MM.1S (cell line): ENCODE data around the gene CDH22.

Experiments
- DNase-seq: peaks from one replicate; pipeline ENCODE4 v3.0.0-alpha.2; 2015
- H2AFZ ChIP-seq: fragments of 300-600 bp; sonication (generic); 2 replicates; pipeline ENCODE4 v1.6.0; 2016; ENCODE audit warnings: antibody characterized with exemption, low read length
- H3F3A ChIP-seq: fragments of 300-600 bp; sonication (generic); 2 replicates; pipeline ENCODE4 v1.6.1; 2016; ENCODE audit warnings: mild to moderate bottlenecking, antibody characterized with exemption, low read length, moderate library complexity, mixed read lengths; ENCODE audit not compliant: insufficient read depth
- H3K27ac ChIP-seq: fragments of 300-600 bp; sonication (generic); 2 replicates; pipeline ENCODE4 v1.5.1; 2016; ENCODE audit warnings: mild to moderate bottlenecking, low read length
- H3K27me3 ChIP-seq: fragments of 300-600 bp; sonication (generic); replicated peaks from 2 replicates; pipeline ENCODE4 v1.6.0; 2016; ENCODE audit warnings: low read length; ENCODE audit not compliant: insufficient read depth
- H3K36me3 ChIP-seq: fragments of 300-600 bp; sonication (generic); replicated peaks from 2 replicates; pipeline ENCODE4 v1.6.1; 2016; ENCODE audit warnings: mild to moderate bottlenecking, low read length, mixed read lengths; ENCODE audit not compliant: insufficient read depth
- H3K4me1 ChIP-seq: fragments of 300-600 bp; sonication (generic); 2 replicates; pipeline ENCODE4 v1.6.1; 2016; ENCODE audit warnings: low read length, mixed read lengths
- H3K4me2 ChIP-seq: fragments of 300-600 bp; sonication (generic); 2 replicates; pipeline ENCODE4 v1.6.0; 2016; ENCODE audit warnings: low read depth, low read length
- H3K4me3 ChIP-seq: fragments of 300-600 bp; sonication (generic); 2 replicates; pipeline ENCODE4 v1.5.1; 2016; ENCODE audit warnings: low read length, mixed read lengths
- H3K79me2 ChIP-seq: fragments of 300-600 bp; sonication (generic); 2 replicates; pipeline ENCODE4 v1.6.1; 2016; ENCODE audit warnings: mixed run types, low read length, mixed read lengths
- H3K9ac ChIP-seq: fragments of 300-600 bp; sonication (generic); 2 replicates; pipeline ENCODE4 v1.6.1; 2016; ENCODE audit warnings: low read length, mixed read lengths
- H3K9me2 ChIP-seq: fragments of 300-600 bp; sonication (generic); replicated peaks from 2 replicates; pipeline ENCODE4 v1.6.1; 2016; ENCODE audit warnings: mild to moderate bottlenecking, low read length, mixed read lengths; ENCODE audit not compliant: insufficient read depth
- H3K9me3 ChIP-seq: fragments of 300-600 bp; sonication (generic); replicated peaks from 2 replicates; pipeline ENCODE4 v1.6.1; 2016; ENCODE audit warnings: mild to moderate bottlenecking, low read length, mixed read lengths; ENCODE audit not compliant: insufficient read depth
- H4K20me1 ChIP-seq: fragments of 300-600 bp; sonication (generic); 2 replicates; pipeline ENCODE4 v1.6.1; 2016; ENCODE audit warnings: mild to moderate bottlenecking, low read length, moderate library complexity, mixed read lengths; ENCODE audit not compliant: insufficient read depth
- EZH2 ChIP-seq: fragments of 300-600 bp; sonication (generic); optimal IDR thresholded peaks from 2 replicates; pipeline ENCODE3; 2017; ENCODE audit warnings: low read depth, mild to moderate bottlenecking, antibody characterized with exemption, low read length, mixed read lengths
- EZH2phosphoT487 ChIP-seq: fragments of 300-600 bp; sonication (generic); IDR thresholded peaks from 2 replicates; pipeline ENCODE4 v1.6.1; 2018; ENCODE audit warnings: antibody characterized with exemption, low read length
- TF ChIP-seq, protein P1 (sequence below): fragments of 300-600 bp; sonication (generic); IDR thresholded peaks from 2 replicates; pipeline ENCODE4 v1.5.1; 2016; ENCODE audit warnings: antibody characterized with exemption, low read length, mixed read lengths

Gene CDH22

DNA sequence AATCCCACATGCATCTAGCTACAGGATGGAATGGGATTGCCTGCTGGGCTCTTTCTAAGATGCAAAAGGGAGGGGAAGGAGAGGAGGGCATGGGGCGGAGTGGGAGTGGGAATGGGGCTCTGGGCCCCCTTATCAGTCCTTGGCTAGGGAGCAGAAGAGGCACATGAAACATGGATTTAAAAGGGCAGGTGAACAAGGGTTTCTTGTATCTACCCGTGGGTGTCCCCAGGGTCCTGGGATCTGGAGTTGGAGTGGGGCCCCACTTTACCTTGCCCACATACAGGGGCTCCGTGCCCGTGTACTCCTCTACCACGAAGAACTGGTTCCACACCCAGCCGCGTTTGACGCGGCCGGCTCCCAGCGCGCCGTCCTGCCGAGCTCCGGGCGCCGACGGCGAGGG, 57.5 kb downstream of the CDH22 start:
- Histone ChIP-seq H3K9me2 (no peaks in the 10 kb centered on the region), H3K27me3 (peaks cover 86% of the 10 kb centered on the region), H3F3A (no peaks in the 10 kb centered on the region)

DNA sequence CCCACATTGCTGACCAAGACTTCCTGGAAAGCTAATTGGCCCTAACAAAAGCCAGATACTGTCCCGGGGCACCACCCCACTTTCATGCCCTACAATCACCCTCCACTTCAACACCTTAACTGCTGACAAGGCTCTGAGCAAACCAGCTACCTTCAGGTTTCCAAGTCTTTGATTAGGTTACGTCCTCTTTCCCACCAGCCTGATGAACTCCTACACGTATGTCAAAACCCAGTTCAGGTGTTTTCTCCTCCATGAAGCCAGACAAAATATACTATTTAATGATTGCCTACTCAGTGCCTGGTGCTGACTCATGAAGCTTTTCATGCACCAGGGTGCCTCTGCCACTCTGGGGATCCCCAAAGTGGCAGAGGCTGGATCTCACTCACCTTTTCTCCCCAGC, 58.6 kb downstream of the CDH22 start:
- Histone ChIP-seq H3K79me2 (no peaks in the 10 kb centered on the region), H3K9ac (no peak overlapping the region), H3K36me3 (no peaks in the 10 kb centered on the region), H3K9me2 (no peaks in the 10 kb centered on the region), H3K4me2 (no peak overlapping the region), H3K27me3 (peaks cover 91% of the 10 kb centered on the region), H3K9me3 (no peaks in the 10 kb centered on the region), H3F3A (no peaks in the 10 kb centered on the region), H4K20me1 (no peaks in the 10 kb centered on the region), H3K4me1 (no peaks in the 10 kb centered on the region), H3K27ac (no peak overlapping the region), H3K4me3 (no peak overlapping the region), H2AFZ (no peak overlapping the region)
- DNase-seq, result no peak
- no peak for TF ChIP-seq EZH2
- TF ChIP-seq, protein P1, sequence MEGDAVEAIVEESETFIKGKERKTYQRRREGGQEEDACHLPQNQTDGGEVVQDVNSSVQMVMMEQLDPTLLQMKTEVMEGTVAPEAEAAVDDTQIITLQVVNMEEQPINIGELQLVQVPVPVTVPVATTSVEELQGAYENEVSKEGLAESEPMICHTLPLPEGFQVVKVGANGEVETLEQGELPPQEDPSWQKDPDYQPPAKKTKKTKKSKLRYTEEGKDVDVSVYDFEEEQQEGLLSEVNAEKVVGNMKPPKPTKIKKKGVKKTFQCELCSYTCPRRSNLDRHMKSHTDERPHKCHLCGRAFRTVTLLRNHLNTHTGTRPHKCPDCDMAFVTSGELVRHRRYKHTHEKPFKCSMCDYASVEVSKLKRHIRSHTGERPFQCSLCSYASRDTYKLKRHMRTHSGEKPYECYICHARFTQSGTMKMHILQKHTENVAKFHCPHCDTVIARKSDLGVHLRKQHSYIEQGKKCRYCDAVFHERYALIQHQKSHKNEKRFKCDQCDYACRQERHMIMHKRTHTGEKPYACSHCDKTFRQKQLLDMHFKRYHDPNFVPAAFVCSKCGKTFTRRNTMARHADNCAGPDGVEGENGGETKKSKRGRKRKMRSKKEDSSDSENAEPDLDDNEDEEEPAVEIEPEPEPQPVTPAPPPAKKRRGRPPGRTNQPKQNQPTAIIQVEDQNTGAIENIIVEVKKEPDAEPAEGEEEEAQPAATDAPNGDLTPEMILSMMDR, result no peak

More for the DNA sequence above, 57.5 kb downstream of the CDH22 start:
- Histone ChIP-seq H3K79me2 (no peaks in the 10 kb centered on the region), H2AFZ (no peak overlapping the region), H4K20me1 (no peaks in the 10 kb centered on the region), H3K4me3 (no peak overlapping the region), H3K27ac (no peak overlapping the region), H3K9ac (no peak overlapping the region), H3K4me2 (no peak overlapping the region), H3K4me1 (no peaks in the 10 kb centered on the region), H3K9me3 (no peaks in the 10 kb centered on the region), H3K36me3 (no peaks in the 10 kb centered on the region)
- no peak for DNase-seq
- TF ChIP-seq EZH2, result no peak
- no peak for TF ChIP-seq EZH2phosphoT487
- TF ChIP-seq, protein P1, result no peak

DNA sequence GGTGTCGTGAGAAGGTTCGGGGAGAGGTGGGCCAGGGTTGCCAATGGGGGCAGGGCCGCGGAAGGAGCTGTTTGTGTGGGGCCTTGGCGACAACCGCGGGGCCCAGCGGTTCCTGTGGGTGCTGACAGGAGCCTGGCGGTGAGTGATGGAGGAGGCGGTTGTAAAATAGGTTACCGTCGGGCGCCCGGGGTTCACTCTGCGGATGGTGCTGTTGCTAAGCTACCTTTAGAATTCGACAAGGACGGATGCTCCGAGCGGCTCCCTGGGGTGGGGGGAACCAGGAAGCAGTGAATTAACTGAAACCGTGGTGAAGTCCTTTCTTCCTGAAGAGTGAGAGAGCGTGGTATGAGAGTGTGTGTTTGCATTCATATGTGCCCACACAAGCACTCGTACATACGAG, 61.7 kb downstream of the CDH22 start:
- TF ChIP-seq, protein P1, result no peak
- TF ChIP-seq EZH2 (peak; percentile 47), EZH2phosphoT487 (no peak)
- H3K27me3 ChIP-seq, result peaks cover 95% of the 10 kb centered on the region
- no peaks in the 10 kb centered on the region for H3K9me3 ChIP-seq
- no peaks in the 10 kb centered on the region for H3K9me2 ChIP-seq
- H3F3A ChIP-seq, result no peaks in the 10 kb centered on the region
- H2AFZ ChIP-seq, result no peak overlapping the region
- no peak overlapping the region for H3K4me3 ChIP-seq
- H3K79me2 ChIP-seq, result no peaks in the 10 kb centered on the region
- DNase-seq, result no peak
- no peak overlapping the region for H3K9ac ChIP-seq
- no peaks in the 10 kb centered on the region for H4K20me1 ChIP-seq
- no peak overlapping the region for H3K4me2 ChIP-seq
- H3K27ac ChIP-seq, result no peak overlapping the region
- no peaks in the 10 kb centered on the region for H3K36me3 ChIP-seq
- no peaks in the 10 kb centered on the region for H3K4me1 ChIP-seq
